ENCODE results near the gene AKR1B15.
"Not testable (repeated sequence)": the region's sequence is repeated elsewhere in the genome, so short reads cannot be mapped to it uniquely, and the experiment has no call there.

DNA sequence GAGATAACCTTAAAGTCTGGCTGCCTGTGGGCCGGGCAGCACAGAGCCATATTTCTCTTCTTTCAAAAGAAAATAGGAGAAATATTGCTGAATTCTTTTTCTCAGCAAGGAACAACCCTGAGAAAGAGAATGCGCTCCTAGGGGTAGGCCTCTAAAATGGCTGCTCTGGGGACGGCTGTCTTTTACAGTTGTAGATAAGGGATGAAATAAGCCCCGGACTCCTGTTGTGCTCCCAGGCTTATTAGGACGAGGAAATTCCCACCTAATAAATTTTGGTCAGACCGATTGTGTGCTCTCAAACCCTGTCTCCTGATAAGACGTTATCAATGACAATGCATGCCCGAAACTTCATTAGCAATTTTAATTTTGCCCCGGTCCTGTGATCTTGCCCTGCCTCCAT, 21.1 kb downstream of the AKR1B15 start:
- TF ChIP-seq EZH2phosphoT487 (IDR thresholded peaks at IDR 0.05): not testable (repeated sequence)
- TF ChIP-seq, protein P1, sequence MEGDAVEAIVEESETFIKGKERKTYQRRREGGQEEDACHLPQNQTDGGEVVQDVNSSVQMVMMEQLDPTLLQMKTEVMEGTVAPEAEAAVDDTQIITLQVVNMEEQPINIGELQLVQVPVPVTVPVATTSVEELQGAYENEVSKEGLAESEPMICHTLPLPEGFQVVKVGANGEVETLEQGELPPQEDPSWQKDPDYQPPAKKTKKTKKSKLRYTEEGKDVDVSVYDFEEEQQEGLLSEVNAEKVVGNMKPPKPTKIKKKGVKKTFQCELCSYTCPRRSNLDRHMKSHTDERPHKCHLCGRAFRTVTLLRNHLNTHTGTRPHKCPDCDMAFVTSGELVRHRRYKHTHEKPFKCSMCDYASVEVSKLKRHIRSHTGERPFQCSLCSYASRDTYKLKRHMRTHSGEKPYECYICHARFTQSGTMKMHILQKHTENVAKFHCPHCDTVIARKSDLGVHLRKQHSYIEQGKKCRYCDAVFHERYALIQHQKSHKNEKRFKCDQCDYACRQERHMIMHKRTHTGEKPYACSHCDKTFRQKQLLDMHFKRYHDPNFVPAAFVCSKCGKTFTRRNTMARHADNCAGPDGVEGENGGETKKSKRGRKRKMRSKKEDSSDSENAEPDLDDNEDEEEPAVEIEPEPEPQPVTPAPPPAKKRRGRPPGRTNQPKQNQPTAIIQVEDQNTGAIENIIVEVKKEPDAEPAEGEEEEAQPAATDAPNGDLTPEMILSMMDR (IDR thresholded peaks at IDR 0.05): not testable (repeated sequence)

Data from neural progenitor cell (in vitro differentiated cells).